HepG2 (cell line): ENCODE data around the gene SMPD3. TPM values are rescaled to one million over a fixed set of nuclear protein-coding genes. Genes with fewer than 3 reads are reported as not detected.

Experiments
- ATAC-seq: fragments of 200-7000 bp; cut with Tn5 transposase; 3 replicates; pipeline ENCODE4 v1.9.1; 2020; ENCODE audit warnings: mild to moderate bottlenecking, moderate library complexity
- BruUV-seq: library from RNA; stranded (reverse); fragments of 400-500 nt; replicated peaks from 2 replicates; lab custom pipeline; 2021; lab: Mats Ljungman, UMichigan
- CTCF ChIA-PET: fragments of 300-600 bp; formaldehyde crosslinking; extraction: SDS; loops from one replicate; lab custom pipeline; 2021; ENCODE audit warnings: low total read pairs, inconsistent platforms, low intra/inter-chr PET ratio; lab: Yijun Ruan, JAX
- POLR2A ChIA-PET: fragments of 350-600 bp; sonication (Branson Sonifier 250); formaldehyde crosslinking; loops from one replicate; lab custom pipeline; 2020; ENCODE audit warnings: antibody characterized with exemption, inconsistent platforms; lab: Yijun Ruan, JAX
- DNase-seq: peaks from one replicate; pipeline ENCODE4 v3.0.0-alpha.2; 2015; ENCODE audit warnings: low spot score
- FAIRE-seq: peaks from 3 replicates; lab custom pipeline; 2011; peaks lifted over from hg19 to GRCh38; lab: Jason Lieb, UNC
- H2AFZ ChIP-seq: one replicate; pipeline ENCODE4 v1.6.1; 2011; ENCODE audit warnings: low read length, inconsistent platforms
- H3K27ac ChIP-seq: fragments of 300-600 bp; 3 replicates; pipeline ENCODE4 v1.8.0; 2011; ENCODE audit warnings: mixed run types, mild to moderate bottlenecking, mixed read lengths, low read length, inconsistent platforms; ENCODE audit not compliant: insufficient read depth; ENCODE audit errors: extremely low read length
- H3K27me3 ChIP-seq, 2 experiments: fragments of 200-600 bp in 1 of 2; 2 replicates in 1 of 2; 3 replicates in 1 of 2; pipeline versions ENCODE4 v1.6.0 to v1.8.0; 2011; ENCODE audit warnings: low read length in 2 of 2, mild to moderate bottlenecking in 2 of 2, moderate library complexity in 2 of 2, inconsistent platforms in 1 of 2; ENCODE audit not compliant: insufficient read depth in 2 of 2, control insufficient read depth in 1 of 2
- H3K36me3 ChIP-seq, 2 experiments: fragments of 200-600 bp in 1 of 2; replicated peaks in 1 of 2; 2 replicates in 1 of 2; 3 replicates in 1 of 2; pipeline versions ENCODE4 v1.5.1 to v1.8.0; 2011; ENCODE audit warnings: low read length in 2 of 2, inconsistent platforms in 1 of 2; ENCODE audit not compliant: insufficient read depth in 2 of 2, control insufficient read depth in 1 of 2
- H3K4me1 ChIP-seq: 2 replicates; pipeline ENCODE4 v1.5.1; 2012; ENCODE audit warnings: low read length, inconsistent platforms; ENCODE audit not compliant: insufficient read depth
- H3K4me2 ChIP-seq: 2 replicates; pipeline ENCODE4 v1.6.0; 2011; ENCODE audit warnings: low read depth, low read length, inconsistent platforms
- H3K4me3 ChIP-seq, 3 experiments: fragments of 200-600 bp in 1 of 3; sonication (generic), shearing (Covaris generic) in 1 of 3; replicated peaks in 1 of 3; 2 replicates each; pipeline ENCODE4 v1.5.1; 2011 to 2016; ENCODE audit warnings: low read length in 3 of 3, inconsistent platforms in 2 of 3, low read depth in 2 of 3, mild to moderate bottlenecking in 2 of 3, control low read depth in 1 of 3, mixed read lengths in 1 of 3; ENCODE audit not compliant: insufficient read depth in 1 of 3
- H3K79me2 ChIP-seq: one replicate; pipeline ENCODE4 v1.6.1; 2011; ENCODE audit warnings: low read length, inconsistent platforms; ENCODE audit not compliant: insufficient read depth
- H3K9ac ChIP-seq: 2 replicates; pipeline ENCODE4 v1.6.0; 2011; ENCODE audit warnings: mild to moderate bottlenecking, low read depth, low read length, inconsistent platforms; ENCODE audit not compliant: insufficient read depth
- H3K9me3 ChIP-seq: 2 replicates; pipeline ENCODE4 v1.5.1; 2012; ENCODE audit warnings: mild to moderate bottlenecking, low read length
- H4K20me1 ChIP-seq: 2 replicates; pipeline ENCODE4 v1.6.0; 2011; ENCODE audit warnings: inconsistent platforms, mild to moderate bottlenecking, low read length, moderate library complexity; ENCODE audit not compliant: insufficient read depth
- CC2D1A ChIP-seq: sonication (generic); formaldehyde crosslinking; IDR thresholded peaks from 2 replicates; pipeline ENCODE4 v1.8.1; 2023; ENCODE audit warnings: mild to moderate bottlenecking, missing genetic modification reagents
- FOSL2 ChIP-seq: sonication (generic); formaldehyde crosslinking; IDR thresholded peaks from 2 replicates; pipeline ENCODE4 v1.4.0; 2020; ENCODE audit warnings: missing genetic modification reagents
- FOXK2 ChIP-seq: fragments of 450-650 bp; IDR thresholded peaks from 2 replicates; pipeline ENCODE4 v1.6.1; 2016
- HHEX ChIP-seq: IDR thresholded peaks from 2 replicates; pipeline ENCODE4 v1.6.1; 2016; ENCODE audit warnings: control low read depth
- HIVEP1 ChIP-seq: sonication (generic); formaldehyde crosslinking; IDR thresholded peaks from 2 replicates; pipeline ENCODE4 v1.4.0; 2020; ENCODE audit warnings: mild to moderate bottlenecking, missing genetic modification reagents
- ISX ChIP-seq: sonication (generic); formaldehyde crosslinking; conservative IDR thresholded peaks from 2 replicates; pipeline ENCODE4 v1.5.0; 2020; ENCODE audit warnings: missing genetic modification reagents
- KDM3A ChIP-seq: IDR thresholded peaks from 2 replicates; pipeline ENCODE4 v1.6.1; 2018; ENCODE audit warnings: low read depth, missing compliant biosample characterization
- MTF2 ChIP-seq: sonication (generic); formaldehyde crosslinking; IDR thresholded peaks from 2 replicates; pipeline ENCODE4 v1.5.0; 2020; ENCODE audit warnings: missing genetic modification reagents, borderline replicate concordance
- PPARG ChIP-seq: conservative IDR thresholded peaks from 2 replicates; pipeline ENCODE4 v1.6.1; 2016; ENCODE audit warnings: missing biosample characterization, missing genetic modification reagents
- YEATS2 ChIP-seq: sonication (generic); formaldehyde crosslinking; IDR thresholded peaks from 2 replicates; pipeline ENCODE4 v1.4.0; 2020; ENCODE audit warnings: missing genetic modification reagents, borderline replicate concordance
- YEATS4 ChIP-seq: sonication (generic); formaldehyde crosslinking; IDR thresholded peaks from 2 replicates; pipeline ENCODE4 v1.4.0; 2020; ENCODE audit warnings: missing genetic modification reagents, borderline replicate concordance
- ZBTB20 ChIP-seq: sonication (generic); formaldehyde crosslinking; IDR thresholded peaks from 2 replicates; pipeline ENCODE4 v1.8.1; 2023; ENCODE audit warnings: missing genetic modification reagents, low read depth, mild to moderate bottlenecking, borderline replicate concordance
- WGBS: methylation state at CpG from one replicate; pipeline ENCODE4 v1.1.6; 2017; ENCODE audit warnings: low lambda C conversion rate; 5-methylcytosine and 5-hydroxymethylcytosine counted together
- in situ Hi-C: cut with HindIII; loops from 2 replicates; pipeline ENCODE4 v1.10.0; 2017; ENCODE audit warnings: low pct_unique_long_range_greater_than_20kb; ENCODE audit not compliant: extremely low pct_ligation_motif_present
- intact Hi-C: fragments of 100-400 bp; cut with micrococcal nuclease; formaldehyde crosslinking; loops from one replicate; pipeline ENCODE4 v1.10.0; 2022; ENCODE audit not compliant: unreplicated experiment
- polyA plus RNA-seq, 8 experiments: library from polyadenylated mRNA; depleted of rRNA in 3 of 8; stranded (reverse) in 7 of 8; unstranded in 1 of 8; fragments of >200 nt; fragmentation: Illumina TruSeq in 4 of 8; extraction: Trizol in 4 of 8; gene quantifications; 2 replicates each; pipeline versions ENCODE4 v1.2.1 to v1.2.3, GENCODE V29; 2011 to 2016; ENCODE audit warnings: low read depth in 4 of 8, missing spikeins in 1 of 8, mixed read lengths in 1 of 8; ENCODE audit not compliant: insufficient read depth in 1 of 8
- total RNA-seq, 5 experiments: library from RNA; depleted of rRNA; stranded (reverse); fragments of >200 nt; fragmentation: Illumina TruSeq; extraction: Trizol; gene quantifications; 2 replicates each; pipeline ENCODE4 v1.2.3, GENCODE V29; 2016; ENCODE audit warnings: low read depth in 1 of 5
- TF ChIP-seq, protein P1 (sequence below): sonication (generic); formaldehyde crosslinking; IDR thresholded peaks from 2 replicates; pipeline ENCODE4 v1.8.1; 2022; ENCODE audit warnings: low read depth, mild to moderate bottlenecking, missing genetic modification reagents
- TF ChIP-seq, protein P2 (sequence below): sonication (generic); formaldehyde crosslinking; IDR thresholded peaks from 2 replicates; pipeline ENCODE4 v1.5.1; 2020; ENCODE audit warnings: missing genetic modification reagents, mild to moderate bottlenecking, borderline replicate concordance
- TF ChIP-seq, protein P3 (sequence below): sonication (generic); formaldehyde crosslinking; IDR thresholded peaks from 2 replicates; pipeline ENCODE4 v1.4.0; 2020; ENCODE audit warnings: missing genetic modification reagents
- TF ChIP-seq, protein P4 (sequence below): sonication (generic); formaldehyde crosslinking; IDR thresholded peaks from 2 replicates; pipeline ENCODE4 v1.4.0; 2020; ENCODE audit warnings: missing genetic modification reagents

The SMPD3 gene
- total and polyA plus RNA-seq, 2 of the 13 experiments (the other 11 are each of a cell fraction or from before 2014, with no cell fraction given) = 0.07 to 0.32 TPM

DNA sequence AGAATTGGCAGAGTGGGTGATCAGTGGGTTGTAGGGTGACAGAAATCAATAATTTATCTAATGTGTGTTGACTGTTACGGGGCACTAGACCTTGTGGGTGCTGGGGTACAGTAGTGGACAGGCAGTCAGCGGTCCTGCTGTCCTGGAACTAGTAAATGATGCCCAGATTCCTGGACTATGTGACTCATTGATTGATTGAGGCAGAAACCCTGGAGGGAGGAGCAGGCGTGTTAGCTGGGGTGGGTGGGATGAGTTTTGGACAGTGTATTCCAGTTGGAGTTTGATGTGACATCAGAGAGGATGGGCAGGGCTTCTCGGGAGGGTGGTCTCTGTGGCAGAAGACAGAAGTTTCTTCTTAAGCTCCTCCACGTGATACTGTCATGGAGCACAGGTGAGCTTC, 113.1 kb downstream of the SMPD3 start:
- H3K79me2 ChIP-seq = no peaks in the 10 kb centered on the region
- no peak for ATAC-seq
- no peaks in the 10 kb centered on the region for H3K9me3 ChIP-seq
- 98% methylated on average over 5 of the region's 5 CpGs for WGBS
- no peak overlapping the region for H3K27ac ChIP-seq
- no peak for DNase-seq
- no TSS peak for BruUV-seq
- H4K20me1 ChIP-seq = no peaks in the 10 kb centered on the region
- ChIA-PET CTCF (no interaction called here), POLR2A (no interaction called here)
- no peak overlapping the region for H3K9ac ChIP-seq
- H3K4me3 ChIP-seq = no peak overlapping the region
- in situ Hi-C loops = loop anchor here (10.0 kb wide), 1 partner anchor 250 kb away; the partner anchor contains the start of gene NFATC3
- intact Hi-C loops = no loop called here
- no peak overlapping the region for H2AFZ ChIP-seq
- H3K4me1 ChIP-seq = peaks cover 26% of the 10 kb centered on the region
- no peaks in the 10 kb centered on the region for H3K27me3 ChIP-seq
- peaks cover 35 to 51% of the 10 kb centered on the region in 2 experiments for H3K36me3 ChIP-seq
- FAIRE-seq = no peak
- TF ChIP-seq, protein P1, sequence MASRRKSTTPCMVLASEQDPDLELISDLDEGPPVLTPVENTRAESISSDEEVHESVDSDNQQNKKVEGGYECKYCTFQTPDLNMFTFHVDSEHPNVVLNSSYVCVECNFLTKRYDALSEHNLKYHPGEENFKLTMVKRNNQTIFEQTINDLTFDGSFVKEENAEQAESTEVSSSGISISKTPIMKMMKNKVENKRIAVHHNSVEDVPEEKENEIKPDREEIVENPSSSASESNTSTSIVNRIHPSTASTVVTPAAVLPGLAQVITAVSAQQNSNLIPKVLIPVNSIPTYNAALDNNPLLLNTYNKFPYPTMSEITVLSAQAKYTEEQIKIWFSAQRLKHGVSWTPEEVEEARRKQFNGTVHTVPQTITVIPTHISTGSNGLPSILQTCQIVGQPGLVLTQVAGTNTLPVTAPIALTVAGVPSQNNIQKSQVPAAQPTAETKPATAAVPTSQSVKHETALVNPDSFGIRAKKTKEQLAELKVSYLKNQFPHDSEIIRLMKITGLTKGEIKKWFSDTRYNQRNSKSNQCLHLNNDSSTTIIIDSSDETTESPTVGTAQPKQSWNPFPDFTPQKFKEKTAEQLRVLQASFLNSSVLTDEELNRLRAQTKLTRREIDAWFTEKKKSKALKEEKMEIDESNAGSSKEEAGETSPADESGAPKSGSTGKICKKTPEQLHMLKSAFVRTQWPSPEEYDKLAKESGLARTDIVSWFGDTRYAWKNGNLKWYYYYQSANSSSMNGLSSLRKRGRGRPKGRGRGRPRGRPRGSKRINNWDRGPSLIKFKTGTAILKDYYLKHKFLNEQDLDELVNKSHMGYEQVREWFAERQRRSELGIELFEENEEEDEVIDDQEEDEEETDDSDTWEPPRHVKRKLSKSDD = no peak
- TF ChIP-seq YEATS4 = no peak
- no peak for TF ChIP-seq FOSL2 (CRISPR knock-in tag)
- TF ChIP-seq, protein P2, sequence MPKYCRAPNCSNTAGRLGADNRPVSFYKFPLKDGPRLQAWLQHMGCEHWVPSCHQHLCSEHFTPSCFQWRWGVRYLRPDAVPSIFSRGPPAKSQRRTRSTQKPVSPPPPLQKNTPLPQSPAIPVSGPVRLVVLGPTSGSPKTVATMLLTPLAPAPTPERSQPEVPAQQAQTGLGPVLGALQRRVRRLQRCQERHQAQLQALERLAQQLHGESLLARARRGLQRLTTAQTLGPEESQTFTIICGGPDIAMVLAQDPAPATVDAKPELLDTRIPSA = no peak
- no peak for TF ChIP-seq ISX (CRISPR knock-in tag)
- TF ChIP-seq, protein P3, sequence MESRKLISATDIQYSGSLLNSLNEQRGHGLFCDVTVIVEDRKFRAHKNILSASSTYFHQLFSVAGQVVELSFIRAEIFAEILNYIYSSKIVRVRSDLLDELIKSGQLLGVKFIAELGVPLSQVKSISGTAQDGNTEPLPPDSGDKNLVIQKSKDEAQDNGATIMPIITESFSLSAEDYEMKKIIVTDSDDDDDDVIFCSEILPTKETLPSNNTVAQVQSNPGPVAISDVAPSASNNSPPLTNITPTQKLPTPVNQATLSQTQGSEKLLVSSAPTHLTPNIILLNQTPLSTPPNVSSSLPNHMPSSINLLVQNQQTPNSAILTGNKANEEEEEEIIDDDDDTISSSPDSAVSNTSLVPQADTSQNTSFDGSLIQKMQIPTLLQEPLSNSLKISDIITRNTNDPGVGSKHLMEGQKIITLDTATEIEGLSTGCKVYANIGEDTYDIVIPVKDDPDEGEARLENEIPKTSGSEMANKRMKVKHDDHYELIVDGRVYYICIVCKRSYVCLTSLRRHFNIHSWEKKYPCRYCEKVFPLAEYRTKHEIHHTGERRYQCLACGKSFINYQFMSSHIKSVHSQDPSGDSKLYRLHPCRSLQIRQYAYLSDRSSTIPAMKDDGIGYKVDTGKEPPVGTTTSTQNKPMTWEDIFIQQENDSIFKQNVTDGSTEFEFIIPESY = no peak
- TF ChIP-seq FOXK2 = no peak
- TF ChIP-seq HIVEP1 (CRISPR knock-in tag) = no peak
- TF ChIP-seq PPARG (CRISPR knock-in tag) = no peak
- TF ChIP-seq, protein P4, sequence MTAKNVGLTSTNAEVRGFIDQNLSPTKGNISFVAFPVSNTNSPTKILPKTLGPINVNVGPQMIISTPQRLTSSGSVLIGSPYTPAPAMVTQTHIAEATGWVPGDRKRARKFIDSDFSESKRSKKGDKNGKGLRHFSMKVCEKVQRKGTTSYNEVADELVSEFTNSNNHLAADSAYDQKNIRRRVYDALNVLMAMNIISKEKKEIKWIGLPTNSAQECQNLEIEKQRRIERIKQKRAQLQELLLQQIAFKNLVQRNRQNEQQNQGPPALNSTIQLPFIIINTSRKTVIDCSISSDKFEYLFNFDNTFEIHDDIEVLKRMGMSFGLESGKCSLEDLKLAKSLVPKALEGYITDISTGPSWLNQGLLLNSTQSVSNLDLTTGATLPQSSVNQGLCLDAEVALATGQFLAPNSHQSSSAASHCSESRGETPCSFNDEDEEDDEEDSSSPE (CRISPR knock-in tag) = no peak
- no peak for TF ChIP-seq KDM3A (CRISPR knock-in tag)
- no peak for TF ChIP-seq HHEX (CRISPR knock-in tag)
- TF ChIP-seq YEATS2 (CRISPR knock-in tag) = no peak
- TF ChIP-seq MTF2 (CRISPR knock-in tag) = no peak
- TF ChIP-seq CC2D1A (CRISPR knock-in tag) = no peak
- no peak for TF ChIP-seq ZBTB20 (CRISPR knock-in tag)
- H3K4me2 ChIP-seq = no peak overlapping the region
